A549 (cell line): ENCODE results near the gene MAPKAPK2. TPM values are rescaled to one million over a fixed set of nuclear protein-coding genes. Genes with fewer than 3 reads are reported as not detected.

Source experiments
- ATAC-seq, 2 experiments: fragments of 200-7000 bp in 1 of 2; fragments of >200 bp in 1 of 2; cut with Nextera tagmentation in 1 of 2; cut with Tn5 transposase in 1 of 2; 3 replicates each; pipeline versions ENCODE4 v1.8.0 to v1.9.1; 2018 to 2020; ENCODE audit warnings: mild to moderate bottlenecking in 1 of 2, moderate library complexity in 1 of 2
- CTCF ChIA-PET: fragments of 300-600 bp; sonication (Branson Sonifier 250); formaldehyde crosslinking; extraction: SDS; loops from one replicate; lab custom pipeline; 2021; ENCODE audit warnings: antibody characterized with exemption, inconsistent platforms; lab: Yijun Ruan, JAX
- POLR2A ChIA-PET: fragments of 350-600 bp; formaldehyde crosslinking; extraction: SDS; loops from one replicate; lab custom pipeline; 2021; ENCODE audit warnings: antibody characterized with exemption, inconsistent platforms; lab: Yijun Ruan, JAX
- DNase-seq, 2 experiments: peaks; one replicate each; pipeline versions ENCODE4 v3.0.0 to v3.0.0-alpha.2; 2011 to 2016; ENCODE audit warnings: low read depth in 1 of 2, low spot score in 1 of 2
- FAIRE-seq: peaks from 2 replicates; lab custom pipeline; 2011; peaks lifted over from hg19 to GRCh38; lab: Jason Lieb, UNC
- H3K27ac ChIP-seq, 2 experiments: fragments of >200 bp; sonication (Bioruptor Twin); formaldehyde crosslinking; 3 replicates each; pipeline ENCODE4 v1.5.1; 2016 to 2017
- H3K4me1 ChIP-seq: fragments of >200 bp; sonication (Bioruptor Twin); formaldehyde crosslinking; 3 replicates; pipeline ENCODE4 v1.6.1; 2016
- H3K4me2 ChIP-seq: fragments of >200 bp; sonication (Bioruptor Twin); formaldehyde crosslinking; 3 replicates; pipeline ENCODE4 v1.6.1; 2016
- H3K4me3 ChIP-seq: fragments of >200 bp; sonication (Bioruptor Twin); formaldehyde crosslinking; 3 replicates; pipeline ENCODE4 v1.5.1; 2016
- H3K9me3 ChIP-seq: fragments of >200 bp; sonication (Bioruptor Twin); formaldehyde crosslinking; 3 replicates; pipeline ENCODE4 v1.6.1; 2016
- CBX2 ChIP-seq: fragments of 200-600 bp; sonication (generic); IDR thresholded peaks from 2 replicates; pipeline ENCODE4 v1.6.1; 2016; ENCODE audit warnings: low read depth, mild to moderate bottlenecking, borderline replicate concordance
- CEBPB ChIP-seq, 2 experiments: fragments of >200 bp in 1 of 2; sonication (Bioruptor Twin) in 1 of 2; formaldehyde crosslinking in 1 of 2; IDR thresholded peaks; 2 replicates each; pipeline ENCODE4 v1.6.1; 2012 to 2016
- CHD2 ChIP-seq: fragments of 150-350 bp; IDR thresholded peaks from 2 replicates; pipeline ENCODE4 v1.6.1; 2014; ENCODE audit warnings: low read length; ENCODE audit not compliant: partially characterized antibody
- EHMT2 ChIP-seq: fragments of 200-600 bp; sonication (generic); IDR thresholded peaks from 2 replicates; pipeline ENCODE4 v1.6.1; 2016; ENCODE audit warnings: antibody characterized with exemption, low read depth, mild to moderate bottlenecking, moderate library complexity
- ELK1 ChIP-seq: fragments of 150-350 bp; IDR thresholded peaks from 2 replicates; pipeline ENCODE4 v1.6.1; 2014; ENCODE audit warnings: low read depth, mild to moderate bottlenecking, low read length
- EP300 ChIP-seq, 2 experiments: fragments of >200 bp; sonication (Bioruptor Twin); formaldehyde crosslinking; IDR thresholded peaks; 2 replicates in 1 of 2; 3 replicates in 1 of 2; pipeline ENCODE4 v1.6.1; 2016 to 2017
- FOSL2 ChIP-seq, 2 experiments: fragments of 450-650 bp in 1 of 2; fragments of >200 bp in 1 of 2; sonication (Bioruptor Twin) in 1 of 2; formaldehyde crosslinking; IDR thresholded peaks; 2 replicates each; pipeline versions ENCODE4 v1.5.0 to v1.6.1; 2016 to 2020; ENCODE audit warnings: mild to moderate bottlenecking in 1 of 2, moderate library complexity in 1 of 2
- FOXS1 ChIP-seq: fragments of 250-450 bp; sonication (Bioruptor Pico); IDR thresholded peaks from 2 replicates; pipeline ENCODE4 v1.5.0; 2020; ENCODE audit warnings: mild to moderate bottlenecking, moderate library complexity
- JUN ChIP-seq, 2 experiments: fragments of >200 bp; sonication (Bioruptor Twin); formaldehyde crosslinking; IDR thresholded peaks; 2 replicates in 1 of 2; 3 replicates in 1 of 2; pipeline ENCODE4 v1.6.1; 2016 to 2017
- KDM1A ChIP-seq: fragments of 200-600 bp; sonication (generic); IDR thresholded peaks from 2 replicates; pipeline ENCODE4 v1.6.1; 2016; ENCODE audit warnings: low read depth, mild to moderate bottlenecking
- RARB ChIP-seq: fragments of 250-450 bp; sonication (Bioruptor Pico); IDR thresholded peaks from 2 replicates; pipeline ENCODE4 v1.8.0; 2021; ENCODE audit warnings: mild to moderate bottlenecking, moderate library complexity
- SMC3 ChIP-seq: fragments of >200 bp; sonication (Bioruptor Twin); formaldehyde crosslinking; IDR thresholded peaks from 3 replicates; pipeline ENCODE4 v1.6.1; 2018; ENCODE audit warnings: inconsistent platforms
- WGBS: methylation state at CpG from one replicate; pipeline ENCODE4 v1.1.6; 2017; ENCODE audit errors: missing lambda C conversion rate; 5-methylcytosine and 5-hydroxymethylcytosine counted together
- polyA plus RNA-seq, 4 experiments: library from polyadenylated mRNA; depleted of rRNA in 3 of 4; stranded (reverse); fragments of >200 nt; fragmentation: RNase III in 1 of 4; extraction: RNeasy Plus Mini Kit Qiagen cat#74134 plus additional on column Dnase treatment in 1 of 4; gene quantifications; 2 replicates in 3 of 4; 3 replicates in 1 of 4; pipeline ENCODE4 v1.2.3, GENCODE V29; 2011 to 2017
- TF ChIP-seq, protein P1 (sequence below): fragments of >200 bp; sonication (Bioruptor Twin); formaldehyde crosslinking; IDR thresholded peaks from 3 replicates; pipeline ENCODE4 v1.6.1; 2016
- TF ChIP-seq, protein P2 (sequence below): IDR thresholded peaks from 2 replicates; pipeline ENCODE4 v1.6.1; 2012

MAPKAPK2 gene
- polyA plus RNA-seq, 2 of the 4 experiments (the other 2 are of a cell fraction) = 37.2 to 43.0 TPM

GRCh38 chr1:206699000-206699586, 14.4 kb downstream of the MAPKAPK2 start:
- ChIA-PET POLR2A (no interaction called here), CTCF (interaction anchor here (4.7 kb wide), 1 partner anchor 27 kb away, joined by 20 read pairs; no protein-coding TSS in a partner anchor)
- ATAC-seq = no peak

GRCh38 chr1:206699626-206700025, 14.9 kb downstream of the MAPKAPK2 start:
- 38% methylated on average over 4 of the region's 4 CpGs for WGBS
- H3K4me3 ChIP-seq = no peak overlapping the region
- no peak for TF ChIP-seq KDM1A
- peak in 1 of 2 experiments; percentile 42; a peak in 1 of 4 replicates for TF ChIP-seq CEBPB (IDR thresholded peaks at IDR 0.05)
- CTCF ChIA-PET = interaction anchor here (0.6 to 4.7 kb wide), 5 partner anchors 23 to 213 kb away, joined by 3 to 20 read pairs (median 5); no protein-coding TSS in a partner anchor
- H3K4me2 ChIP-seq = peak overlapping the region; percentile 54
- POLR2A ChIA-PET = no interaction called here
- peaks cover 34% of the 10 kb centered on the region for H3K4me1 ChIP-seq
- DNase-seq (no peak), FAIRE-seq (no peak), ATAC-seq (peak in 1 of 2 experiments; percentile 34; a peak in 2 of 6 replicates)
- peak overlapping the region; percentile 39 to 57; a peak in 3 of 6 replicates for H3K27ac ChIP-seq
- no peaks in the 10 kb centered on the region for H3K9me3 ChIP-seq

More at GRCh38 chr1:206699000-206699586, 14.4 kb downstream of the MAPKAPK2 start:
- WGBS = 91% methylated on average over 7 of the region's 7 CpGs
- Histone ChIP-seq H3K9me3 (no peaks in the 10 kb centered on the region), H3K4me2 (peak overlapping the region; percentile 54), H3K27ac (peak overlapping the region; percentile 22 to 57; a peak in 2 of 6 replicates), H3K4me1 (peaks cover 35% of the 10 kb centered on the region), H3K4me3 (no peak overlapping the region)
- FAIRE-seq (no peak), DNase-seq (no peak)
- TF ChIP-seq JUN (IDR thresholded peaks at IDR 0.05) = no peak
- TF ChIP-seq, protein P1, sequence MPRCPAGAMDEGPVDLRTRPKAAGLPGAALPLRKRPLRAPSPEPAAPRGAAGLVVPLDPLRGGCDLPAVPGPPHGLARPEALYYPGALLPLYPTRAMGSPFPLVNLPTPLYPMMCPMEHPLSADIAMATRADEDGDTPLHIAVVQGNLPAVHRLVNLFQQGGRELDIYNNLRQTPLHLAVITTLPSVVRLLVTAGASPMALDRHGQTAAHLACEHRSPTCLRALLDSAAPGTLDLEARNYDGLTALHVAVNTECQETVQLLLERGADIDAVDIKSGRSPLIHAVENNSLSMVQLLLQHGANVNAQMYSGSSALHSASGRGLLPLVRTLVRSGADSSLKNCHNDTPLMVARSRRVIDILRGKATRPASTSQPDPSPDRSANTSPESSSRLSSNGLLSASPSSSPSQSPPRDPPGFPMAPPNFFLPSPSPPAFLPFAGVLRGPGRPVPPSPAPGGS = no peak

- no peak for DNase-seq
- ChIA-PET POLR2A (no interaction called here), CTCF (interaction anchor here (1.0 to 4.7 kb wide), 6 partner anchors 13 to 212 kb away, joined by 3 to 20 read pairs (median 5); no protein-coding TSS in a partner anchor)
- no peaks in the 10 kb centered on the region for H3K9me3 ChIP-seq
- 57% methylated on average over 2 of the region's 2 CpGs for WGBS
- H3K27ac ChIP-seq = peak overlapping the region; percentile 39 to 52; a peak in 3 of 6 replicates
- H3K4me2 ChIP-seq = peak overlapping the region; percentile 54; the same call in 1 of the 3 replicates
- no peak overlapping the region for H3K4me3 ChIP-seq
- no peak for TF ChIP-seq ELK1
- TF ChIP-seq, all 56 proteins: peak for 0
- ATAC-seq (no peak), FAIRE-seq (no peak)
- H3K4me1 ChIP-seq = peaks cover 41% of the 10 kb centered on the region
Measured at GRCh38 chr1:206700445-206701036, 15.8 kb downstream of the MAPKAPK2 start.

DNA sequence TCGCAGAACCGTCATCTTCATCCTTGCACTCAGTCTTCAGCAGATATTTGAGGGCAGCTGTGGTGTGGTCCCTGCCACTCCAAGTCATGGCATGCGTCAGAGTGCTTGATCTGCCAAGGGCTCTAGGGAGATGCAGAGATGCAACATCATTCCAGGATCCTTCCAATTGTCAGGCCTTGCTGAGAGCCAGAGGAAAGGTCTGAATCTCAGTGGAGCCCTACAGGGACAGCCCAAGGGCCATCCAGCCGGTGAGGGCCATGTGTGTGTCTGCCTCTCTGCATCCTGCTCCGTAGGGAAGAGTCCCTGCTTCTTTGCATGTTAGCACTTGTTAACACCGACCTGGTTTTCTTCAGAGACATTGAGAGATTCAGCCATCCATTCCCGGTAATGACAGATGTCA, 17.6 kb downstream of the MAPKAPK2 start:
- peaks cover 50% of the 10 kb centered on the region for H3K4me1 ChIP-seq
- TF ChIP-seq CHD2 (no peak), EHMT2 (no peak), FOXS1 (CRISPR knock-in tag) (no peak), RARB (CRISPR knock-in tag) (no peak), EP300 (IDR thresholded peaks at IDR 0.05) (no peak), FOSL2 (IDR thresholded peaks at IDR 0.05) (no peak), FOSL2 (CRISPR knock-in tag; IDR thresholded peaks at IDR 0.05) (no peak), CBX2 (no peak), SMC3 (no peak)
- TF ChIP-seq, protein P2, sequence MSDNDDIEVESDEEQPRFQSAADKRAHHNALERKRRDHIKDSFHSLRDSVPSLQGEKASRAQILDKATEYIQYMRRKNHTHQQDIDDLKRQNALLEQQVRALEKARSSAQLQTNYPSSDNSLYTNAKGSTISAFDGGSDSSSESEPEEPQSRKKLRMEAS = no peak
- no peaks in the 10 kb centered on the region for H3K9me3 ChIP-seq
- DNase-seq = no peak
- no peak overlapping the region for H3K4me2 ChIP-seq
- no peak for ATAC-seq
- 87% methylated on average over 7 of the region's 7 CpGs for WGBS
- no peak for FAIRE-seq
- ChIA-PET POLR2A (no interaction called here), CTCF (interaction anchor here (0.9 to 4.7 kb wide), 6 partner anchors 11 to 323 kb away, joined by 3 to 20 read pairs (median 4); partner anchors contain the start of gene EIF2D)
- H3K27ac ChIP-seq = no peak overlapping the region; a peak in 1 of 6 replicates
- H3K4me3 ChIP-seq = no peak overlapping the region
